Measurements from ENCODE around the gene F10. TPM values are rescaled to one million over a fixed set of nuclear protein-coding genes. Genes with fewer than 3 reads are reported as not detected.

F10 gene
- total RNA-seq, 2 experiments from 2014 or later, result not detected

GRCh38 chr13:113084943-113085540 lies 37.6 kb upstream of the F10 start:
- no peaks in the 10 kb centered on the region for H4K20me1 ChIP-seq (ENCODE audit: insufficient read depth, low read length)
- H3K4me2 ChIP-seq (ENCODE audit: low read length), result no peak overlapping the region
- no peak overlapping the region for H3K27ac ChIP-seq (ENCODE audit: low read depth, low read length, poor library complexity, severe bottlenecking)
- CTCF ChIA-PET (ENCODE audit: unreplicated experiment), result no interaction called here
- POLR2A ChIA-PET, result no interaction called here
- H3K4me3 ChIP-seq (ENCODE audit: low read depth, low read length, poor library complexity, severe bottlenecking), result no peak overlapping the region
- no peaks in the 10 kb centered on the region for H3K36me3 ChIP-seq (ENCODE audit: insufficient read depth, low read length)
- BruUV-seq (replicated peaks), result no TSS peak
- H2AFZ ChIP-seq (ENCODE audit: low read length), result no peak overlapping the region
- no peaks in the 10 kb centered on the region for H3K79me2 ChIP-seq (ENCODE audit: insufficient read depth, low read depth, low read length)
- H3K4me1 ChIP-seq (ENCODE audit: insufficient read depth, low read length, poor library complexity, severe bottlenecking), result no peaks in the 10 kb centered on the region
- TF ChIP-seq EZH2phosphoT487 (IDR thresholded peaks at IDR 0.05; ENCODE audit: borderline replicate concordance, low read depth, low read length) (no peak), CTCF (conservative IDR thresholded peaks at IDR 0.05; ENCODE audit: low read length) (no peak)
- no peaks in the 10 kb centered on the region for H3K9me3 ChIP-seq (ENCODE audit: low read length)
- no peaks in the 10 kb centered on the region for H3K9me2 ChIP-seq (ENCODE audit: insufficient read depth, low read length)
- no peak for DNase-seq (ENCODE audit: low spot score)
- intact Hi-C loops (cut with micrococcal nuclease; ENCODE audit: unreplicated experiment), result no loop called here

DNA sequence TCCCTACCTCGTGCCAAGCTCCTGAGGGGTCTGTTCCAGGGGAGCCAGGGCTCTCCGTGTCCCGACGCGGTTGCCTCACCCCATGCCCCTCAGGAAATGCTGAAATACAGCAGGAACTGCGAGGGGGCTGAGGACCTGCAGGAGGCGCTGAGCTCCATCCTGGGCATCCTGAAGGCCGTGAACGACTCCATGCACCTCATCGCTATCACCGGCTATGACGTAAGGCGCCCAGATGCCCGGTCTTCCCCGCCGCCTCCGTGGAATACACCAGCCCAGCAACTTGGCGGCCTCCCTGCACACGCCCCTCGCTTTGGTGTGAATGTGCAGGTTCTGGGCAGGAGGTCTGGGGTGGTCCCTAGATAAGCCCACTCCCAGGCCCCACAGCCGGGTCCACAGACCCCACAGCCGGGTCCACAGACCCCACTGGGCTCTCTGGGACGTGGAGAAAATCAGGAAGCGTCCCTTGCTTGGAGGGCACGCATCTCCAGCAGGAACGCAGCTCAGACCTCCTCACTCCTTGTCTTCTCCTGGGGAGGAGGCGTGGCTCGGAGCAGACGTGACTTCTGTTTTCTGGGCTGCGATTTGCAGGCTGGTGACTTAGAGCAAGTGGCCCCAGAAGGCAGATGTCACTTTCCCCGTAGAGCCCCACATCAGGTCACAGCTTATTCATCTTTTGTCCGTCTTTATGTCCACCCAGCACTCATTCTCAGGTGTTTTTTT lies 36.4 kb upstream of the F10 start:
- Histone ChIP-seq H3K4me1 (ENCODE audit: insufficient read depth, low read length, poor library complexity, severe bottlenecking) (no peaks in the 10 kb centered on the region), H3K4me2 (ENCODE audit: low read length) (no peak overlapping the region), H3K9me3 (ENCODE audit: low read length) (no peaks in the 10 kb centered on the region), H3K27ac (ENCODE audit: low read depth, low read length, poor library complexity, severe bottlenecking) (no peak overlapping the region), H4K20me1 (ENCODE audit: insufficient read depth, low read length) (no peaks in the 10 kb centered on the region), H2AFZ (ENCODE audit: low read length) (no peak overlapping the region), H3K9me2 (ENCODE audit: insufficient read depth, low read length) (no peaks in the 10 kb centered on the region), H3K4me3 (ENCODE audit: low read depth, low read length, poor library complexity, severe bottlenecking) (no peak overlapping the region), H3K36me3 (ENCODE audit: insufficient read depth, low read length) (no peaks in the 10 kb centered on the region), H3K79me2 (ENCODE audit: insufficient read depth, low read depth, low read length) (no peaks in the 10 kb centered on the region)
- TF ChIP-seq EZH2phosphoT487 (IDR thresholded peaks at IDR 0.05; ENCODE audit: borderline replicate concordance, low read depth, low read length) (no peak), CTCF (conservative IDR thresholded peaks at IDR 0.05; ENCODE audit: low read length) (no peak)
- ChIA-PET CTCF (ENCODE audit: unreplicated experiment) (no interaction called here), POLR2A (no interaction called here)
- intact Hi-C loops (cut with micrococcal nuclease; ENCODE audit: unreplicated experiment), result no loop called here
- no TSS peak for BruUV-seq (replicated peaks)
- no peak for DNase-seq (ENCODE audit: low spot score)

Data from OCI-LY7 (cell line).